Hepatocyte (in vitro differentiated cells): ENCODE results near the gene WDR48.

Experiments used
- CTCF ChIP-seq: fragments of 200-600 bp; sonication (generic); IDR thresholded peaks from 2 replicates; pipeline ENCODE4 v1.5.1; 2016; ENCODE audit warnings: antibody characterized with exemption, mild to moderate bottlenecking; ENCODE audit not compliant: poor library complexity
- EZH2 ChIP-seq: fragments of 200-600 bp; sonication (generic); IDR thresholded peaks from 2 replicates; pipeline ENCODE4 v1.6.1; 2016; ENCODE audit warnings: antibody characterized with exemption, mild to moderate bottlenecking, borderline replicate concordance
- EZH2phosphoT487 ChIP-seq: fragments of 200-600 bp; sonication (generic); IDR thresholded peaks from one replicate; pipeline ENCODE4 v1.6.1; 2018; ENCODE audit warnings: antibody characterized with exemption, mild to moderate bottlenecking, low read depth, moderate library complexity; ENCODE audit not compliant: unreplicated experiment, severe bottlenecking

GRCh38 chr3:39115870-39116269, 64.1 kb downstream of the WDR48 start:
- TF ChIP-seq CTCF (no peak), EZH2phosphoT487 (no peak), EZH2 (no peak)
